ENCODE results near the gene GTPBP8. TPM values are rescaled to one million over a fixed set of nuclear protein-coding genes. Genes with fewer than 3 reads are reported as not detected.

Gene GTPBP8
- total RNA-seq, 1 donor from 2014 or later = 14.4 TPM

- TF ChIP-seq, protein P1, sequence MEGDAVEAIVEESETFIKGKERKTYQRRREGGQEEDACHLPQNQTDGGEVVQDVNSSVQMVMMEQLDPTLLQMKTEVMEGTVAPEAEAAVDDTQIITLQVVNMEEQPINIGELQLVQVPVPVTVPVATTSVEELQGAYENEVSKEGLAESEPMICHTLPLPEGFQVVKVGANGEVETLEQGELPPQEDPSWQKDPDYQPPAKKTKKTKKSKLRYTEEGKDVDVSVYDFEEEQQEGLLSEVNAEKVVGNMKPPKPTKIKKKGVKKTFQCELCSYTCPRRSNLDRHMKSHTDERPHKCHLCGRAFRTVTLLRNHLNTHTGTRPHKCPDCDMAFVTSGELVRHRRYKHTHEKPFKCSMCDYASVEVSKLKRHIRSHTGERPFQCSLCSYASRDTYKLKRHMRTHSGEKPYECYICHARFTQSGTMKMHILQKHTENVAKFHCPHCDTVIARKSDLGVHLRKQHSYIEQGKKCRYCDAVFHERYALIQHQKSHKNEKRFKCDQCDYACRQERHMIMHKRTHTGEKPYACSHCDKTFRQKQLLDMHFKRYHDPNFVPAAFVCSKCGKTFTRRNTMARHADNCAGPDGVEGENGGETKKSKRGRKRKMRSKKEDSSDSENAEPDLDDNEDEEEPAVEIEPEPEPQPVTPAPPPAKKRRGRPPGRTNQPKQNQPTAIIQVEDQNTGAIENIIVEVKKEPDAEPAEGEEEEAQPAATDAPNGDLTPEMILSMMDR (IDR thresholded peaks at IDR 0.05) = peak; percentile 74
- DNase-seq = no peak
- intact Hi-C loops (cut with DNase I) = loop anchor here (5.0 kb wide), 1 partner anchor 337 kb away; the partner anchor contains the start of gene CCDC80
Measured at GRCh38 chr3:112979244-112979832, 11.4 kb upstream of the GTPBP8 start.

GRCh38 chr3:112980080-112980479, 10.7 kb upstream of the GTPBP8 start:
- Histone ChIP-seq H3K27ac (no peak overlapping the region), H3K36me3 (no peaks in the 10 kb centered on the region), H3K4me3 (no peak overlapping the region), H3K27me3 (ENCODE audit: low read depth) (no peaks in the 10 kb centered on the region), H3K9me3 (no peaks in the 10 kb centered on the region), H3K4me1 (peaks cover 16% of the 10 kb centered on the region)
- intact Hi-C loops (cut with DNase I) = no loop called here
- no peak for DNase-seq
- TF ChIP-seq, protein P1 (IDR thresholded peaks at IDR 0.05) = no peak
- no peak for ATAC-seq

More at GRCh38 chr3:112979244-112979832, 11.4 kb upstream of the GTPBP8 start:
- no peak for ATAC-seq
- Histone ChIP-seq H3K4me3 (no peak overlapping the region), H3K36me3 (no peaks in the 10 kb centered on the region), H3K27ac (no peak overlapping the region), H3K4me1 (peaks cover 17% of the 10 kb centered on the region), H3K27me3 (ENCODE audit: low read depth) (no peaks in the 10 kb centered on the region), H3K9me3 (no peaks in the 10 kb centered on the region)

GRCh38 chr3:112982710-112983109, 8.1 kb upstream of the GTPBP8 start:
- Histone ChIP-seq H3K27ac (no peak overlapping the region), H3K4me3 (no peak overlapping the region), H3K36me3 (no peaks in the 10 kb centered on the region), H3K9me3 (no peaks in the 10 kb centered on the region), H3K4me1 (no peaks in the 10 kb centered on the region), H3K27me3 (ENCODE audit: low read depth) (no peaks in the 10 kb centered on the region)
- TF ChIP-seq, protein P1 (IDR thresholded peaks at IDR 0.05) = no peak
- intact Hi-C loops (cut with DNase I) = no loop called here
- DNase-seq = no peak
- no peak for ATAC-seq

- Histone ChIP-seq H3K27ac (no peak overlapping the region), H3K27me3 (ENCODE audit: low read depth) (no peaks in the 10 kb centered on the region), H3K4me1 (no peaks in the 10 kb centered on the region), H3K9me3 (no peaks in the 10 kb centered on the region), H3K36me3 (no peaks in the 10 kb centered on the region), H3K4me3 (no peak overlapping the region)
- TF ChIP-seq, protein P1 (IDR thresholded peaks at IDR 0.05) = no peak
- no peak for DNase-seq
- intact Hi-C loops (cut with DNase I) = no loop called here
- peak in 1 of 2 donors; percentile 54 for ATAC-seq
Measured at GRCh38 chr3:112984485-112984884, 6.3 kb upstream of the GTPBP8 start.

- intact Hi-C loops (cut with DNase I) = no loop called here
- Histone ChIP-seq H3K27me3 (ENCODE audit: low read depth) (no peaks in the 10 kb centered on the region), H3K4me1 (peaks cover 12% of the 10 kb centered on the region), H3K36me3 (no peaks in the 10 kb centered on the region), H3K9me3 (no peaks in the 10 kb centered on the region), H3K4me3 (no peak overlapping the region), H3K27ac (no peak overlapping the region)
- DNase-seq (no peak), ATAC-seq (no peak)
- TF ChIP-seq, protein P1 (IDR thresholded peaks at IDR 0.05) = no peak
Measured at GRCh38 chr3:112987710-112988334, 3.0 kb upstream of the GTPBP8 start.

Measured in lower lobe of right lung (tissue), 2 donors.